A549 treated with GW870086 at 1 μM for 4 hours (cell line): Measurements from ENCODE around the gene RNPEPL1. TPM values are rescaled to one million over a fixed set of nuclear protein-coding genes. Genes with fewer than 3 reads are reported as not detected.

Experiments used
- total RNA-seq: library from RNA; stranded (reverse); fragments of 200-300 nt; extraction: Qiagen RNA extraction; gene quantifications from 5 replicates; pipeline ENCODE4 v1.2.3, GENCODE V29; 2022; ENCODE audit warnings: low read depth

The RNPEPL1 gene, protein sequence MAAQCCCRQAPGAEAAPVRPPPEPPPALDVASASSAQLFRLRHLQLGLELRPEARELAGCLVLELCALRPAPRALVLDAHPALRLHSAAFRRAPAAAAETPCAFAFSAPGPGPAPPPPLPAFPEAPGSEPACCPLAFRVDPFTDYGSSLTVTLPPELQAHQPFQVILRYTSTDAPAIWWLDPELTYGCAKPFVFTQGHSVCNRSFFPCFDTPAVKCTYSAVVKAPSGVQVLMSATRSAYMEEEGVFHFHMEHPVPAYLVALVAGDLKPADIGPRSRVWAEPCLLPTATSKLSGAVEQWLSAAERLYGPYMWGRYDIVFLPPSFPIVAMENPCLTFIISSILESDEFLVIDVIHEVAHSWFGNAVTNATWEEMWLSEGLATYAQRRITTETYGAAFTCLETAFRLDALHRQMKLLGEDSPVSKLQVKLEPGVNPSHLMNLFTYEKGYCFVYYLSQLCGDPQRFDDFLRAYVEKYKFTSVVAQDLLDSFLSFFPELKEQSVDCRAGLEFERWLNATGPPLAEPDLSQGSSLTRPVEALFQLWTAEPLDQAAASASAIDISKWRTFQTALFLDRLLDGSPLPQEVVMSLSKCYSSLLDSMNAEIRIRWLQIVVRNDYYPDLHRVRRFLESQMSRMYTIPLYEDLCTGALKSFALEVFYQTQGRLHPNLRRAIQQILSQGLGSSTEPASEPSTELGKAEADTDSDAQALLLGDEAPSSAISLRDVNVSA
- total RNA-seq, result 44.0 to 66.8 TPM (median 61.7 TPM) in 5 replicates

DNA sequence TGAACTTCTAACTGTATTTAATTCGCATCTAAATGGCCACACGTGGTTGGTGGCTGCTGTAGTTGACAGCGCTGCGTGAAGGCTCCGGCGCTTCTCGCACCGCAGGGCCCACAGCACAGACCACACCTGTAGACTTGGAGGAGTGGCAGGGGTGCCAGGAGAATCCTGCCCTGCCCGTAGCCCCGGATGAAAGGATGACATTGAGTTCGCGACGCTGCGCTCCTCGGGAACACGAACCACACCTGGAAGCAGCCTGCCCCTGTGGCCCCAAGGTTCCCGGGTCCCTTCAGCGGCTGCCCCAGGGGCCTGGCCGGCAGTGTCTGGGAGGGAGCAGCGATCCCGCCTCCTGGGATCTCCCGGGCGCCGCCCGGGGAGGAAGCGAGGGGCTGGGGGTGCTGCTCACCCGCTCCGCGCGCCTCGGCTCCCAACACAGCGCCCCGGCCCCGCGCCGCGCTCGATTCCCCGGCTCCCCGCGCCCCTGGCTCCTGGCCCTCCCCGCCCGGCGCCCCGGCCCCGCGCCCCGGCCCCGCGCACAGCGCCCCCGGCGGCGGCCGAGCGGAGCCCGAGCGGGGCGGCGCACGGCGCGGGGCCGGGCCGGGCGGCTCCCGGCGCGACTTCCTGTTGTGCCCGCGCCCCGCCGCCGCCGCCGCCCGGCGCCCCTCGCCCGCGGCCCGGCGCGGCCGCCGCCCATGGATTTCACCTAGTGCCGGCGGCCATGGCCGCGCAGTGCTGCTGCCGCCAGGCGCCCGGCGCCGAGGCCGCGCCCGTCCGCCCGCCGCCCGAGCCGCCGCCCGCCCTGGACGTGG lies at the start of gene RNPEPL1:
Gene RNPEPL1 (plus strand): TSS at position 613 of the 806 bp plus-strand sequence. CDS start 103 bp downstream, at position 716.

GRCh38 chr2:240557808-240558207 lies 10.5 kb upstream of the RNPEPL1 start, which contains the start of gene ANKMY1:
Gene ANKMY1, minus strand, starts transcription at chr2:240557988. Its CDS starts 653 bp downstream, at chr2:240557335.

GRCh38 chr2:240560084-240560479 lies 8.2 kb upstream of the RNPEPL1 start, which contains the start of gene DUSP28:
Gene DUSP28, plus strand, starts transcription at chr2:240560357. Its CDS starts 328 bp downstream, at chr2:240560685.

DNA sequence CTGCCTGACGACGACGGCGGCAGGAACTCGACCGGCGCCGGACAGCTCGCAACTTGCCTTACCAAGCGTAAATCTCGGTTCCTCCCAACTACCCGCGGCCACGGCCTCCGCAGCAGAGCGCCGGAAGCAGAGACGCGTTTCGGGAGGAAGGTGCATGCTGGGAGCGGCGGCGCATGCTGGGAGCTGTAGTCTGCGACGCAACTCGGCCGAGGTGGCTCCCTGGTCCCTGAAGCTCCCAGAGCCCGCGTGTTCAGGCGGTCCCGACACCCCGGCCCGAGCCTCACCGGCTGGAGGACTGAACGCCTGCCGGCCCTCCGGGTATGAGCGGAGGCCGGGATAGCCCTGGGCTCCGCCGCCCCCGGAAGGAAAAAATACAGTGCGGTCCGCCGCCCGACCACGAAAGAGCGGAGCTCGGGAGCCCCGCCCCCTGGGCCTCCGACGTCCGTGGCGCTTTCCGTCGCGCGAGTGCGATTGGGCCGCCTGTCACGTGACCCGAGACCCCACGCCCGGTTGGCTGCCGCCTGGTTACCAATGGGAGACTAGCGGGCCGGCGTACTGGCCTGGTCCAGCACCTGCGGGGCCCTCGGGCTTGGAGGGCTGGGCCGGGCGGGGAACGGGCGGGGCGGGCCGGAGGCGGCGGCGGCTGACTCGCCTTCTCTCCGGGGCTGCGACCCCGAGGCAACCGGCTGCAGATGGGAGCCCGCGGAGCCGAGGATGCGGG lies 18.1 kb downstream of the RNPEPL1 start, which contains the start of gene CAPN10:
Gene CAPN10 (plus strand): TSS at position 537 of the 721 bp plus-strand sequence. CDS start 178 bp downstream, at position 715.

DNA sequence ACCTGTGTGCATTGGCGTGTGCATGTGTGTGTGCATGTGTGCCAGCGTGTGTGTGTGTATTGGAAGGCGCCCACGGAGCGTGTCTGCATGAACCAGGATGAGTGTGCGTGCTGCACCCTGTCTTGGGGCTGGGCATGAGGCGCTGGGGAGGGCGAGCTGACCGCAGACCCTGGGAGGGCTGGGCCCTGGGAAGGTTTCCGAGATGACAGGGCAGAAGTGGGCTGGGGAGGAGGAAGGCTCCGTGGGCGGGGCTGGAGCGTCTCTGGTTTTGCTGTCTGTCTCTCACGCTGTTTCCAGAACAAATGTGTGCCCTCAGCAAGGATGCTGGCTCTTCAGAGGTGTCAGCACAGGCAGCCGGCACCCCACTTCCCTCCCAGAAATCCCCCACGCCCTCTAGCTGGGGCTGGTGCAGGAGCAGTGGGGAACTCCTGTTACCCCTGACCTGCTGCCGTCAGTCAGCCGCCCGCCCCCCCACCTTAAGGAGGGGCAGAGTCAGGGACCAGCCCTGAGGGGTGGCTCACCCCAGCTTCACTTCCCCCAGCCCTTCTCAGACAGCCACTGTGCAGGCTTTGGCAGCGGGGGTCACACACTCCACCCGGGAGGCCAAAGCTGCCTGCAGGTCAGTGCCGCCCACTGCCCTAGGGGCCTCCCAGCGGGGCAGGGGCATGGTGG lies 56.8 kb downstream of the RNPEPL1 start, which contains the start of gene GPR35:
Gene GPR35 (plus strand): TSS at position 531 of the 672 bp plus-strand sequence. CDS start 4,473 bp downstream, outside the sequence.

Other genes with a start within 250 kb of the RNPEPL1 start
- gene GPC1, start 132.8 kb upstream of the RNPEPL1 start, total RNA-seq, result 159 to 236 TPM (median 226 TPM) in 5 replicates
- gene ANKMY1, start 10.5 kb upstream of the RNPEPL1 start, total RNA-seq, result 9.7 to 12.7 TPM (median 10.5 TPM) in 5 replicates
- 5.7 to 9.4 TPM (median 7.5 TPM) in 5 replicates for gene DUSP28, start 8.1 kb upstream of the RNPEPL1 start, total RNA-seq
- 15.8 to 25.9 TPM (median 24.4 TPM) in 5 replicates for gene CAPN10, start 18.2 kb downstream of the RNPEPL1 start, total RNA-seq
- gene GPR35, start 57.0 kb downstream of the RNPEPL1 start, total RNA-seq, result 0.62 to 1.0 TPM (median 0.71 TPM) in 5 replicates
- not detected in 5 replicates for gene AQP12B, start 114.4 kb downstream of the RNPEPL1 start, total RNA-seq
- gene AQP12A, start 123.4 kb downstream of the RNPEPL1 start, total RNA-seq, result not detected in 5 replicates